DMS153 treated with DMSO at 0.1 percent for 48 hours (cell line): ENCODE results near the gene SPHK2.
"Not testable (repeated sequence)": the region's sequence is repeated elsewhere in the genome, so short reads cannot be mapped to it uniquely, and the experiment has no call there.

Source experiments
- DNase-seq: peaks from one replicate; lab custom pipeline; 2025; ENCODE audit not compliant: unreplicated experiment; lab: John Stamatoyannopoulos, UW

Gene SPHK2

DNA sequence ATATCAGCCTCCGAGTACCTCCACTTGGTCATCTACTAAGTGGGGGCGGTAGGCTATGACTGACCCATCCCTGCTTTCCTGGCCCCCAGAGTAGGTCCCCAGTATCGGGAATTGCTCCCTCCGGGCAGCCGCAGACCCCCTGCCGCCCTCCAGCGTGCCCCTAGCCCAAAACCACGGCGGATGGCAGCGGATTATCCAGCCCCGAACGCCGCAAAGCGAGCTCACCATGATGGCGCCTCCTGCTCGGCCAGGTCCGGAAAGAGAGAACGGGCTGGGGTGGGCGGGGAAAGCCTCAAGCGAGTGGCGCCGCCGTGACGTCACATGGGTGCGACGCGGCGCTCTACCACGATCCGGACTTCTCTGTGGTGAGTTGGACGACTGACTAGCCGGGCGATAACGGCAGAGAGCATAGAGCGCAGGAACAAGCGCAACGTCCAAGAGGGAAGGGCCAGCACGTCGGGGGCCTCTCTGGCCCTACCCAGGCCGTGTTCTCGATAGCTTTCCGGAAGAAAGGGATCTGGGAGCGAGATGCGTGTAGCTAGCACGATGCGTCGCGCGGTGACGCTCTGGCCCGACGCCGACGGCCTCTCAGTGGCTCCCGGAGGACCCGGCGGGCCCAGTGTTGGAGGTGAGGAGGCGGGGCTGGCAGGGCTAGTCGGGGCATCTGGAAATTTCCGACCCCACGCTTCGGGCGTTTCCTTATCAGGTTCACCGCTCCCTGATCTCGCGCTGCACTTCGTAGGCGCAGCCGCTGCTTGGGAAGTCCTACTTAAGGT lies at the start of gene SPHK2, which contains the start of gene RPL18:
TSS of gene SPHK2 (plus strand) at position 591 of the 776 bp plus-strand sequence. CDS start 1,009 bp downstream, outside the sequence.
TSS of gene RPL18 (minus strand) at position 263 of the 776 bp plus-strand sequence. CDS start at position 228, 35 bp downstream.
- DNase-seq = peak; percentile 98

GRCh38 chr19:48569814-48570213 lies 49.5 kb upstream of the SPHK2 start:
- no peak for DNase-seq

- peak; percentile 38 for DNase-seq
Observed at GRCh38 chr19:48571378-48572162, 47.7 kb upstream of the SPHK2 start.

DNA sequence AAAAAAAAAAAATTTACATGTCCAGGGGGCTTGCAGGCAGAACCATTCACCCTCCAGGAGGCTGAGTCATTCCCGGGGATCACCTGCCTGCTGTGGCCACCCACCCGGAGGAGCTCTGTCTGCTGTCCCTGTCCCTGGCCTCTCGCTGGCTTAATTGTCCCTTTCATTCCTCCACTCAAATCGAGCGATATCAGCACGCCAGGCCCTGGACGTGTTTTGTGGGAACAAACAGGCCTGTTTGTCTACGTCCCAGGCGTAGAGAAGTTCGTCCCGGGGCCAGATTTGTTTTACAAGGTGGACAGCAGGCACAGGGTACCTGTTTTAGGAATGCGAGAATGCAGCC lies 46.2 kb upstream of the SPHK2 start:
- no peak for DNase-seq

DNA sequence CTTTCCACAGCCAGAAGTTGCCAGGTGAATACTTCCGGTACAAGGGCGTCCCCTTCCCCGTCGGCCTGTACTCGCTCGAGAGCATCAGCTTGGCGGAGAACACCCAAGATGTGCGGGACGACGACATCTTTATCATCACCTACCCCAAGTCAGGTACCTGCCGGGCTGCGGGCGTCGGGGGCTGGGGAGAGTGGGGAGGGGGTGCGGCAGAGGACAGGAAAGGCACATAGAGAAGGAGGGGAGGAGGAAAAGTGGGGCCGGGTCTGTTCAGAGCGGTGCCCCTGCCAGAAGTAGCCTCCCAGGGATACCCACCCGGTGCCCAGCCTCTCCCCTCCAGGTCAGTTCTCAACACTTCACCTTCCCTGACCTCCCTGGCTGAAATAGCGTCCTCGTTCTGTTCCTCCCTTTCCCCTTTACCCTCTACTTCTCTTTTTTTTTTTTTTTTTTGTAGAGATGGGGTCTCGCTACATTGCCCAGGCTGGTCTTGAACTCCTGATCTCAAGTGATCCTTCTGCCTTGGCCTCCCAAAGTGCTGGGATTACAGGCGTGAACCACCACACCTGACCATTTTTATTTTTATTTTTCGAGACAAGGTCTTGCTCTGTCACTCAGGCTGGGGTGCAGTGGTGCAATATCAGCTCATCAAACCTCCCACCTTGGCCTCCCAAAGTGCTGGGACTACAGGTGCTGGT lies 43.2 kb upstream of the SPHK2 start:
- no peak for DNase-seq

DNA sequence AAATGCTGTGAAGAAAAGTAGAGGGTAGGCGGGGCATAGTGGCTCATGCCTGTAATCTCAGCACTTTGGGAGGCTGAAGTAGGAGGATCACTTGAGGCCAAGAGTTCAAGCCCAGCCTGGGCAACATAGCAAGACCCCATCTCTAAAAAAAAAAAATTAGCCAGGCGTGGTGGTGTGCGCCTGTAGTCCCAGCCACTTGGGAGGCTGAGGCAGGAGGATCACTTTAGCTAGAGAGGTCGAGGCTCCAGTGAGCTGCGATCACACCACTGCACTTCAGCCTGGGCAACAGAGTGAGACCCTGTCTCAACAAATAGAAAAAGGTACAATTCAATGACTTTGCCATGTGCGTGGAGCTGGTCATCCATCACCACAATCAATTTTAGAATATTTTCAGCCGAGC lies 41.4 kb upstream of the SPHK2 start:
- DNase-seq = not testable (repeated sequence)

DNA sequence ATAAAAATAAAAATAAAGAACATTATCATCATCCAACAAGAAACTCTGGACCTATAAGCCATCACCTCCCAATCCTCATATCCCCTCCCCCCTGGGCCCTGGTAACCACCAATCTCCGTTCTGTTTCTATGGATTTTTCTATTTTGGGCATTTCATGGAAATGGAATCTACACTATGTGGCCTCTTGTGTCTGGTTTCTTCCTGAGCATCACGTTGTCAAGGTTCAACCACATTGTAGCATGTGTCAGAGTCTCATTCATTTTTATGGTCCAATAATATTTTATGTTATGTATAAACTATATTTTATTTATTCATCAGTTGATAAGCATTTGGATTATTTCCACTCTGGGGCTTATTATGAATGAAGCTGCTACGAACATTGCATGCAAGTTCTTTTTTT lies 40.4 kb upstream of the SPHK2 start:
- no peak for DNase-seq

DNA sequence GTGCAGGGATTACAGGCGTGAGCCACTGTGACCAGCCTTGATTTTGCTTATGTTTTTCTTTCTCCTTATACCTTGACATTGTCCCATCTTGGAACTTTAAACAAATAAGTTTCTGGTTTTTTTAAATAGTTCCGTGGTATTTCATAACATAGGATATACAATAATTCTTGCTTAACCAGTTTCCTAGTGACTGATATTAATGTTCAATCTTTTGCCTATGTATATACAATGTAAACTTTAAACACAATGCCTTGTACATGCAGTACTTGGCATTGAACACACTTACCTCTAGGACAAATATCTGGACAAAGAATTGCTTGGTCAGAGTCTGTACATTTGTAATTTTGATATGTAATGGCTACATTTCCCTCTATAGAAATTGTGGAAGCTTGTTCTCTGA lies 37.1 kb upstream of the SPHK2 start:
- no peak for DNase-seq

DNA sequence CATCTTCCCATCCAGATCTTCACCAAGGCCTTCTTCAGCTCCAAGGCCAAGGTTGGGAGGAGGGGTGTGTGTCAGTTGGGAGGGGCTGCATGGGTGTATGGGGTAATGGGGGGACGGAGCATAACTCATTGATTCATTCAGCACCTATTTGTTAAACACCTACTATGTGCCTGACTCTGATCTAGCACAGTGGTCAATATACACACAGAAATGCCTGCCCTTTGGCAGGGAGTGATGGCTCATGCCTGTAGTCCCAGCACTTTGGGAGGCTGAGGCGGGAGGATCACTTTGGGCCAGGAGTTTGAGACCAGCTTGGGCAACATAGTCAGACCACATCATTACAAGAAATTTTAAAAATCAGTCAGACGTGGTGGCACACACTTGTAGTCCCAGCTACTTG lies 31.9 kb upstream of the SPHK2 start:
- DNase-seq = no peak

- peak; percentile 71 for DNase-seq
Observed at GRCh38 chr19:48588670-48589401, 30.5 kb upstream of the SPHK2 start.

- DNase-seq = no peak
Observed at GRCh38 chr19:48591021-48591420, 28.3 kb upstream of the SPHK2 start.

DNA sequence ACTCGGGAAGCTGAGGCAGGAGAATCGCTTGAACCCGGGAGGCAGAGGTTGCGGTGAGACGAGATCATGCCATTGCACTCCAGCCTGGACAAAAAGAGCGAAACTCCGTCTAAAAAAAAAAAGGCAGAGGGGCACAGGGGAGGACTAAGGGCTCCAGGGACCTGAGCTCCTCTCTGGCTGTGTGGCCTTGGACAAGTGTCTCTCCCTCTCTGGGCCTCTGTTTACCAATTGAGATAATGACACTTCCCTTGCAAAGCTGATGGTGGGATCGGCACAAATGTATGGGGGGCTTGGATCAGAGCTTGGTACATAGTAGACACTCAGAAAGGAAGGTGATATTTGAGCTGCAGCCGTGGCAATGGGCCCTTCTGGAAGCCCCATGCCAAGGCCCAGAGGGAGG lies 24.1 kb upstream of the SPHK2 start:
- DNase-seq = no peak

DNA sequence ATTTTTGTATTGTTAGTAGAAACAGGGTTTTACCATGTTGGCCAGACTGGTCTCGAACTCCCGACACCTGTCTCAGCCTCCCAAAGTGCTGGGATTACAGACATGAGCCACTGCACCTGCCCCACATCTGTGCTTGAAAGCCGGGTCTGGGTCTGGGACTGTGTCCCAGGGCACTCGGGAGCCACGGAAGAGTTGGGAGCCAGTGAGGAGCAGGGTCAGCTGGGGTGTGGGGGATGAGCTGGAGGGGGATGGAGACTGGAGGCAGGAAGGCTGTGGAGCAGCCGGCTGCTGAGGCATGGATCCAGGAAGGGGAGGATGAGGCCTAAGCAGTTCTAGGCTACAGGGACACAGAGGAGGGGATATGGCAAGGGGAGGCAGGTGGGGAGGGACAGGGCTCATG lies 23.5 kb upstream of the SPHK2 start:
- DNase-seq = no peak

DNA sequence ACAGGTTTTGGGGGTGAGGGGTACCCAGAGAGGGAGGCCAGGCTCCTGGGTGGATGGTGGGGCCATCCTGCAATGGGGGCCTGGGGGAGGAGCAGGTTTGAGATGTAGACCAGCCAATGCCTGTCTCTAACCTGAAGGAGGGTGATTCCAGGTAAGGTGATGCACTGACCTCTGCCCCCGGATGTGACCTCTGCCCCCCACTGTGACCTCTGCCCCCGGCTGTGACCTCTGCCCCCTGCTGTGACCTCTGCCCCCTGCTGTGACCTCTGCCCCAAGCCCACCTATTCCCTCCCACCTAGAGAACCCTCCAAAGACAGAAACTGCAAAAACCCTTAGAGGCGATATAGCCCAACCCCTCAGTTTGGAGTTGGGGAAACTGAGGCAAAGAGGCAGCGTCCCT lies 23.1 kb upstream of the SPHK2 start:
- no peak for DNase-seq

GRCh38 chr19:48596679-48597465 lies 22.4 kb upstream of the SPHK2 start:
- DNase-seq = no peak

- no peak for DNase-seq
Observed at GRCh38 chr19:48598996-48599700, 20.2 kb upstream of the SPHK2 start.

GRCh38 chr19:48600679-48601417 lies 18.5 kb upstream of the SPHK2 start:
- no peak for DNase-seq

DNA sequence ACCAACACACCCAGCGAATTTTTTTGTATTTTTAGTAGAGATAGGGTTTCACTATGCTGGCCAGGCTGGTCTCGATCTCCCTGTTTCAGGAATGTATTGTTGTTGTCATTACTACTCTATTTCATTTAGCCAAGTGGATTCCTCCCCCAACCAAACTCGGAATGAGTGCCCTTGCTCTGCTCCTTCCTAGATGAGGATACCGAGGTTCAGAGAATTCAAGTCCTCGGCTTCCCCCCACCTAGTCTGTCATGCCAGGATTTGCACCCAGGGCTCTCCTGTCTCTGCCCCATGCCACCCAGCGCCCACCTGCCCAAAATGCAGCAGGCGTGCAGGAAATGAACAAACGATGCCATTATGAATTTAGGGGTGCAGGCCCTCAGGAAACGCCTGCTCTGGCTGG lies 16.3 kb upstream of the SPHK2 start:
- DNase-seq = no peak

DNA sequence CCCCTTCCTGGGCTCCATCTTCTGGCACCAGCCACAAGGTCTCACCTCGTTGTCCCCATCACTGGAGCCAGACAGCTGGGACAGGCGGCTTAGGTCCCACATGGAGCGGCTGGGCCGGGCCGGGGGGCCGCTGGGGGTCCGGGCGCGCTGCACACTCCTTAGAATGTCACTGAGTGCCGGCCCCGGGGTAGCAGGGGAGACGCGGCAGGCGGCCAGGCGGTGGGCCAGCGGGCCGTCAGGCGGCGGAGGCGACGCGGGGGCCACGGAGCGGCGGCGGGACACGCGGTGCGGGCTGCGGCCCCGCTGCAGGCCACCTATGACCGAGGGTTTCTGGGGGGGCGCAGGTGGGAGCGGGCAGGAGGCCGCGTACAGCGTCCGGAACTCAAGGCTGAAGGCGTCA lies 15.9 kb upstream of the SPHK2 start:
- no peak for DNase-seq
